Liver (tissue), 9 donors: Measurements from ENCODE around the gene RASA3. TPM values are rescaled to one million over a fixed set of nuclear protein-coding genes. Genes with fewer than 3 reads are reported as not detected.

Experiments used
- DNase-seq: peaks from one replicate; pipeline ENCODE4 v3.0.0-alpha.2; 2017; ENCODE audit warnings: low spot score
- H3K27ac ChIP-seq, 2 donors: one replicate each; pipeline ENCODE4 v1.7.0; 2013; ENCODE audit warnings: inconsistent platforms in 2 of 2, low read length in 2 of 2, control low read depth in 1 of 2, low read depth in 1 of 2, mild to moderate bottlenecking in 1 of 2
- H3K27me3 ChIP-seq, 4 donors: one replicate each; pipeline versions ENCODE4 v1.6.1 to v1.7.0; 2013; ENCODE audit warnings: low read length in 3 of 4, inconsistent platforms in 1 of 4, mild to moderate bottlenecking in 1 of 4, moderate library complexity in 1 of 4; ENCODE audit not compliant: control insufficient read depth in 4 of 4, insufficient read depth in 4 of 4
- H3K36me3 ChIP-seq, 4 donors: one replicate each; pipeline versions ENCODE4 v1.6.1 to v1.7.0; 2013; ENCODE audit warnings: low read length in 3 of 4, mild to moderate bottlenecking in 3 of 4, low read depth in 1 of 4, moderate library complexity in 1 of 4; ENCODE audit not compliant: control insufficient read depth in 4 of 4, insufficient read depth in 3 of 4
- H3K4me1 ChIP-seq, 4 donors: one replicate each; pipeline versions ENCODE4 v1.6.1 to v1.7.0; 2013; ENCODE audit warnings: low read length in 3 of 4, mild to moderate bottlenecking in 3 of 4, moderate library complexity in 1 of 4; ENCODE audit not compliant: control insufficient read depth in 4 of 4, insufficient read depth in 4 of 4
- H3K4me3 ChIP-seq, 3 donors: one replicate each; pipeline versions ENCODE4 v1.6.1 to v1.7.0; 2013; ENCODE audit warnings: low read length in 3 of 3, control low read depth in 1 of 3, low read depth in 1 of 3, mild to moderate bottlenecking in 1 of 3
- H3K9ac ChIP-seq, 2 donors: one replicate each; pipeline ENCODE4 v1.7.0; 2013; ENCODE audit warnings: low read length in 2 of 2, mild to moderate bottlenecking in 2 of 2, moderate library complexity in 2 of 2, control low read depth in 1 of 2, low read depth in 1 of 2
- H3K9me3 ChIP-seq, 4 donors: one replicate each; pipeline versions ENCODE4 v1.6.1 to v1.7.0; 2013; ENCODE audit warnings: low read length in 3 of 4; ENCODE audit not compliant: control insufficient read depth in 4 of 4
- ATF3 ChIP-seq: IDR thresholded peaks from 2 replicates; pipeline ENCODE4 v1.6.1; 2016; ENCODE audit warnings: antibody characterized with exemption
- CTCF ChIP-seq: fragments of 150-350 bp; IDR thresholded peaks from 2 replicates; pipeline ENCODE4 v1.5.1; 2017; ENCODE audit warnings: improper control_type of control experiment, low read depth, low read length; ENCODE audit not compliant: missing input control
- FOXA1 ChIP-seq: IDR thresholded peaks from 2 replicates; pipeline ENCODE4 v1.6.1; 2016; ENCODE audit warnings: antibody characterized with exemption
- FOXA2 ChIP-seq: IDR thresholded peaks from 2 replicates; pipeline ENCODE4 v1.6.1; 2016; ENCODE audit warnings: antibody characterized with exemption
- GABPA ChIP-seq, 2 donors: IDR thresholded peaks in 1 of 2; conservative IDR thresholded peaks in 1 of 2; 2 replicates each; pipeline ENCODE4 v1.6.1; 2016; ENCODE audit warnings: antibody characterized with exemption in 2 of 2, mild to moderate bottlenecking in 1 of 2, moderate library complexity in 1 of 2
- HNF4A ChIP-seq, 2 donors: conservative IDR thresholded peaks; 2 replicates each; pipeline ENCODE4 v1.6.1; 2016; ENCODE audit warnings: antibody characterized with exemption in 2 of 2, mild to moderate bottlenecking in 2 of 2
- HNF4G ChIP-seq: IDR thresholded peaks from 2 replicates; pipeline ENCODE4 v1.6.1; 2016; ENCODE audit warnings: antibody characterized with exemption
- JUND ChIP-seq, 2 donors: IDR thresholded peaks; 2 replicates each; pipeline ENCODE4 v1.6.1; 2016; ENCODE audit warnings: antibody characterized with exemption in 2 of 2
- MAX ChIP-seq: IDR thresholded peaks from 2 replicates; pipeline ENCODE4 v1.6.1; 2016; ENCODE audit warnings: antibody characterized with exemption
- NR2F2 ChIP-seq: IDR thresholded peaks from 2 replicates; pipeline ENCODE4 v1.6.1; 2016; ENCODE audit warnings: antibody characterized with exemption
- SP1 ChIP-seq: IDR thresholded peaks from 2 replicates; pipeline ENCODE4 v1.6.1; 2018; ENCODE audit warnings: antibody characterized with exemption, mild to moderate bottlenecking
- TAF1 ChIP-seq: conservative IDR thresholded peaks from 2 replicates; pipeline ENCODE4 v1.6.1; 2016; ENCODE audit warnings: antibody characterized with exemption, mild to moderate bottlenecking
- YY1 ChIP-seq: IDR thresholded peaks from 2 replicates; pipeline ENCODE4 v1.6.1; 2016; ENCODE audit warnings: antibody characterized with exemption, mild to moderate bottlenecking
- ZBTB33 ChIP-seq: IDR thresholded peaks from 2 replicates; pipeline ENCODE4 v1.6.1; 2016; ENCODE audit warnings: antibody characterized with exemption
- WGBS: extraction: QIAGEN DNeasy Blood & Tissue Kit; methylation state at CpG from one replicate; pipeline ENCODE4 v1.1.7; 2013; 5-methylcytosine and 5-hydroxymethylcytosine counted together
- polyA plus RNA-seq, 2 donors: library from polyadenylated mRNA; stranded (reverse) in 1 of 2; unstranded in 1 of 2; fragments of 200-250 nt in 1 of 2; fragments of >200 nt in 1 of 2; fragmentation: Nextera tagmentation in 1 of 2; extraction: Ambion mirVana in 1 of 2; gene quantifications; one replicate each; pipeline versions ENCODE4 v1.2.1 to v1.2.3, GENCODE V29; 2013 to 2015
- total RNA-seq, 2 donors: library from RNA; depleted of rRNA; stranded (reverse); fragments of >200 nt; gene quantifications; one replicate each; pipeline ENCODE4 v1.2.3, GENCODE V29; 2014
- donor health status: healthy.
- donor health status: healthy.
- donor health status: healthy.
- donor health status: healthy.
- donor health status: healthy.

RASA3 gene
- total and polyA plus RNA-seq, 4 donors = 0.64 to 5.9 (median 3.8) TPM

- no peak overlapping the region for H3K9ac ChIP-seq
These were observed 194.8 kb downstream of the RASA3 start for GRCh38 chr13:113937527-113938180.

GRCh38 chr13:113937073-113937472, 195.3 kb downstream of the RASA3 start:
- Histone ChIP-seq H3K4me1 (peaks cover 0 to 6% (median 3%) of the 10 kb centered on the region in 4 donors), H3K9ac (no peak overlapping the region), H3K27ac (no peak overlapping the region), H3K4me3 (no peak overlapping the region), H3K27me3 (peaks cover 0 to 4% (median 0%) of the 10 kb centered on the region in 4 donors), H3K36me3 (no peaks in the 10 kb centered on the region), H3K9me3 (no peaks in the 10 kb centered on the region)
- 74% methylated on average over 12 of the region's 12 CpGs for WGBS
- no peak for DNase-seq
- TF ChIP-seq ATF3 (no peak), HNF4G (no peak), MAX (no peak), JUND (IDR thresholded peaks at IDR 0.05) (no peak), TAF1 (no peak), NR2F2 (no peak), YY1 (no peak), CTCF (no peak), SP1 (no peak), FOXA2 (no peak), ZBTB33 (no peak), GABPA (IDR thresholded peaks at IDR 0.05 in 1 of 2, conservative IDR thresholded peaks at IDR 0.05 in 1 of 2) (no peak)

More at GRCh38 chr13:113937527-113938180, 194.8 kb downstream of the RASA3 start:
- H3K9me3 ChIP-seq = no peaks in the 10 kb centered on the region
- no peaks in the 10 kb centered on the region for H3K36me3 ChIP-seq
- TF ChIP-seq YY1 = no peak
- no peak for TF ChIP-seq ZBTB33
- no peak for TF ChIP-seq HNF4A (conservative IDR thresholded peaks at IDR 0.05)
- TF ChIP-seq CTCF = no peak
- no peak for TF ChIP-seq MAX
- no peak for TF ChIP-seq FOXA1
- TF ChIP-seq JUND (IDR thresholded peaks at IDR 0.05) = no peak
- TF ChIP-seq NR2F2 = no peak
- no peak for TF ChIP-seq GABPA (IDR thresholded peaks at IDR 0.05 in 1 of 2, conservative IDR thresholded peaks at IDR 0.05 in 1 of 2)
- no peak for TF ChIP-seq ATF3
- WGBS = 57% methylated on average over 20 of the region's 20 CpGs
- peaks cover 0 to 4% (median 0%) of the 10 kb centered on the region in 4 donors for H3K27me3 ChIP-seq
- peaks cover 0 to 6% (median 3%) of the 10 kb centered on the region in 4 donors for H3K4me1 ChIP-seq
- no peak for DNase-seq
- no peak overlapping the region for H3K27ac ChIP-seq
- no peak overlapping the region for H3K4me3 ChIP-seq
